Astrocyte of the hippocampus (primary cell): ENCODE results near the gene CBX3.
A peak's percentile ranks its signal among the peaks of the same experiment; 100 is the strongest.
"Not testable (repeated sequence)": the region's sequence is repeated elsewhere in the genome, so short reads cannot be mapped to it uniquely, and the experiment has no call there.

Experiments
- DNase-seq: peaks from one replicate; pipeline ENCODE4 v3.0.0; 2011; ENCODE audit warnings: low read depth, low spot score

Gene CBX3

GRCh38 chr7:26201247-26202018 lies at the start of gene CBX3:
Gene CBX3 (plus strand): TSS chr7:26201745. CDS start chr7:26202999, 1,254 bp downstream.
- DNase-seq, result peak; percentile 92

- peak; percentile 92 for DNase-seq
Observed at GRCh38 chr7:26151953-26152781, 49.4 kb upstream of the CBX3 start, which contains the start of gene NFE2L3. Gene NFE2L3 (plus strand): TSS chr7:26152198. CDS start chr7:26152499, 301 bp downstream.

GRCh38 chr7:26152782-26153240 lies 48.7 kb upstream of the CBX3 start:
- peak; percentile 46 for DNase-seq

GRCh38 chr7:26153241-26153822 lies 48.2 kb upstream of the CBX3 start:
- peak; percentile 38 for DNase-seq

GRCh38 chr7:26153823-26154783 lies 47.4 kb upstream of the CBX3 start:
- DNase-seq, result peak; percentile 58

- DNase-seq, result peak; percentile 80
Observed at GRCh38 chr7:26155531-26156375, 45.8 kb upstream of the CBX3 start.

GRCh38 chr7:26156451-26157420 lies 44.8 kb upstream of the CBX3 start:
- DNase-seq, result peak; percentile 95

GRCh38 chr7:26157520-26158105 lies 43.9 kb upstream of the CBX3 start:
- no peak for DNase-seq

GRCh38 chr7:26159243-26159642 lies 42.3 kb upstream of the CBX3 start:
- DNase-seq, result no peak

- DNase-seq, result no peak
Observed at GRCh38 chr7:26160896-26161295, 40.6 kb upstream of the CBX3 start.

GRCh38 chr7:26162431-26162830 lies 39.1 kb upstream of the CBX3 start:
- DNase-seq, result no peak

- not testable (repeated sequence) for DNase-seq
Observed at GRCh38 chr7:26163804-26164203, 37.7 kb upstream of the CBX3 start.

GRCh38 chr7:26165950-26166683 lies 35.4 kb upstream of the CBX3 start:
- DNase-seq, result no peak

- no peak for DNase-seq
Observed at GRCh38 chr7:26166684-26167266, 34.8 kb upstream of the CBX3 start.

GRCh38 chr7:26167303-26167934 lies 34.1 kb upstream of the CBX3 start:
- DNase-seq, result no peak

- no peak for DNase-seq
Observed at GRCh38 chr7:26168458-26169023, 33.0 kb upstream of the CBX3 start.

- no peak for DNase-seq
Observed at GRCh38 chr7:26169271-26169670, 32.3 kb upstream of the CBX3 start.
